ENCODE data around the gene OLFM4.

DNA sequence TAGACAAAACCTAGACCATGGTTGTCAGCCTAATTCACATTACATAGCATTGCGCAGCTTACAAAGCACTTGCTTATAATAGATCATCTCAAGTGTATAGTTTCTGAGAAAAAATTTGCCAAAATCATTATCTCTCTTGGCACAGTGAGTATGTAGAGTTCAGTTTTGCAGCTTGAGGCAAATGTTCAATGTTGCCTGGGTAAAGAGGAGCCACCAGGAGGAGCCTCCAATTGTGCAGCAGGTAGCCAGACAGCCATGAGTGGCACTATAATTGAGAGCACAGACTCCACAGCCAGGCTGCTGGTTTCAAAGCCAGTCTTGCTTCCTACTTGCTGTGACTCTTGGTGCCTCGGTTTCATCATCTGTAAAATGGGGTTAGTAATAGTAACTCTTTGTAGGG lies 24.0 kb upstream of the OLFM4 start:
- no peak for TF ChIP-seq POLR2A (IDR thresholded peaks at IDR 0.05)
- TF ChIP-seq, protein P1, sequence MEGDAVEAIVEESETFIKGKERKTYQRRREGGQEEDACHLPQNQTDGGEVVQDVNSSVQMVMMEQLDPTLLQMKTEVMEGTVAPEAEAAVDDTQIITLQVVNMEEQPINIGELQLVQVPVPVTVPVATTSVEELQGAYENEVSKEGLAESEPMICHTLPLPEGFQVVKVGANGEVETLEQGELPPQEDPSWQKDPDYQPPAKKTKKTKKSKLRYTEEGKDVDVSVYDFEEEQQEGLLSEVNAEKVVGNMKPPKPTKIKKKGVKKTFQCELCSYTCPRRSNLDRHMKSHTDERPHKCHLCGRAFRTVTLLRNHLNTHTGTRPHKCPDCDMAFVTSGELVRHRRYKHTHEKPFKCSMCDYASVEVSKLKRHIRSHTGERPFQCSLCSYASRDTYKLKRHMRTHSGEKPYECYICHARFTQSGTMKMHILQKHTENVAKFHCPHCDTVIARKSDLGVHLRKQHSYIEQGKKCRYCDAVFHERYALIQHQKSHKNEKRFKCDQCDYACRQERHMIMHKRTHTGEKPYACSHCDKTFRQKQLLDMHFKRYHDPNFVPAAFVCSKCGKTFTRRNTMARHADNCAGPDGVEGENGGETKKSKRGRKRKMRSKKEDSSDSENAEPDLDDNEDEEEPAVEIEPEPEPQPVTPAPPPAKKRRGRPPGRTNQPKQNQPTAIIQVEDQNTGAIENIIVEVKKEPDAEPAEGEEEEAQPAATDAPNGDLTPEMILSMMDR (IDR thresholded peaks at IDR 0.05), result no peak
